ENCODE measurements around the gene C3AR1.
"Not testable (repeated sequence)": the region's sequence is repeated elsewhere in the genome, so short reads cannot be mapped to it uniquely, and the experiment has no call there.

The C3AR1 gene

GRCh38 chr12:8057306-8057705, 8.9 kb downstream of the C3AR1 start:
- DNase-seq = no peak

DNA sequence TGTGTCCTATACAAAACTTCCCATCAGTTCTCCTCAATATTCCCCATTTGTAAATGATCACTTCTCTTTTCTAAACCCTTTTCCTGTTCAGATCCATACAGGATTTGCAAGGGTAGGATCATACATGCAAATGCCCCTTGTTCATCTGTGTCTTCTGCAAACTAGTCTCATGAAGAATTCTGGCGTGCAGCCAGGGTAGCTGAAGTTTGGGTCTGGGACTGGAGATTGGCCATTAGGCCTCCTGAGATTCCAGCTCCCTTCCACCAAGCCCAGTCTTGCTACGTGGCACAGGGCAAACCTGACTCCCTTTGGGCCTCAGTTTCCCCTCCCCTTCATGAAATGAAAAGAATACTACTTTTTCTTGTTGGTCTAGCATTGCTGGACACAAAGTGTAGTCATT, 11.3 kb downstream of the C3AR1 start:
- no peak for DNase-seq

GRCh38 chr12:8052679-8053078, 13.5 kb downstream of the C3AR1 start:
- no peak for DNase-seq

GRCh38 chr12:8050600-8051250, 15.4 kb downstream of the C3AR1 start:
- DNase-seq = no peak

GRCh38 chr12:8048906-8049305, 17.3 kb downstream of the C3AR1 start:
- no peak for DNase-seq

GRCh38 chr12:8047842-8048241, 18.3 kb downstream of the C3AR1 start:
- no peak for DNase-seq

GRCh38 chr12:8045952-8046944, 19.9 kb downstream of the C3AR1 start:
- peak; percentile 72 for DNase-seq

- DNase-seq = no peak
Measured at GRCh38 chr12:8040791-8041190, 25.4 kb downstream of the C3AR1 start.

- DNase-seq = peak; percentile 50
Measured at GRCh38 chr12:8038659-8039114, 27.5 kb downstream of the C3AR1 start.

DNA sequence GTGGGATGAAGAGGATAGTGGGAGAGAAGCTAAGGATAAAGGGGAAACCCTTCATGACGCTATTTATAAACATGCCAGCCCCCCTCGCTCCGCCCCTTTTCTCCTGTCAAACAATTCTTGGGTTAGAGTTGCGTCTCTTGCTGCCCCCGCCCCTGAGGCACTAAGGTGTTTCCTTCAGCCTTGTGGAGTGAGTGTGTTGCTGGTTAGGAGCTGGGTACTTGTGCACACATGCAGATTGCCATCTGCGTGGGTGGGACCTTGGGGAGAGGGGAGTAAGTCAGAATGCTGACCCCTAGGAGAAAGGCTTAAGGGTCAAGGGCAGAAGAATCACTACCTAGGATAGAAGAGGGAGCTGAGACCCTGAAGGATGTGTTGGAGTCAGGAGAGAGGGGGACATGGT, 28.2 kb downstream of the C3AR1 start:
- no peak for DNase-seq

DNA sequence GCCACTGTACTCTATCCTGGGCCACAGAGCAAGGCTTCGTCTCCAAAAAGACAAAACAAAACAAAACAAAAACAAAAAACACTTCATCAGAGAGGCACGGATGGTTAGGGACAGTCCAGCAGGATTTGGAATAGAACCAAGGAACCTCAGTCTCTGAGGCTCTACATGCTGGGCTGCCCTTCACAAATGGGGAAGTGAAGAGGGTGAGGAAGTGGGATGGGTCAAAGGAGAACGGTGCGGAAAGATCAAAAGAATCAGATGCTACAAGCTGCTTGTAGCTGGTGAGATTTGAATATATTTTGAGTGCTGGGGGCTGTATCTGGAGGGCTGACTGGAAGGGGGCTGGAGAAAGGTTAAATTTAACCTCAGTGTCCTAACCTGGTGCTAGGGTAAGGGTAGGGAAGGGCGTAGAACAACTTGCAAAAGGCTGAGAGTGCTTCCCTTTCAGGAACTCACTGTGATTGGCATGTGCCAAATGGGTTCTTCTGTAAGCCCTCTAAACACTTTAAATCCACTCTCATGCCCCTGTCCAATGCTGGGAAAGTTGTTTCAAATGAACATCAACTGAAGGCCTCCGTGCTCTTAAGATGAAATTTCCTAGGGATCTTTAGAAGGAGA, 29.0 kb downstream of the C3AR1 start:
- no peak for DNase-seq

GRCh38 chr12:8036346-8036745, 29.8 kb downstream of the C3AR1 start:
- no peak for DNase-seq

DNA sequence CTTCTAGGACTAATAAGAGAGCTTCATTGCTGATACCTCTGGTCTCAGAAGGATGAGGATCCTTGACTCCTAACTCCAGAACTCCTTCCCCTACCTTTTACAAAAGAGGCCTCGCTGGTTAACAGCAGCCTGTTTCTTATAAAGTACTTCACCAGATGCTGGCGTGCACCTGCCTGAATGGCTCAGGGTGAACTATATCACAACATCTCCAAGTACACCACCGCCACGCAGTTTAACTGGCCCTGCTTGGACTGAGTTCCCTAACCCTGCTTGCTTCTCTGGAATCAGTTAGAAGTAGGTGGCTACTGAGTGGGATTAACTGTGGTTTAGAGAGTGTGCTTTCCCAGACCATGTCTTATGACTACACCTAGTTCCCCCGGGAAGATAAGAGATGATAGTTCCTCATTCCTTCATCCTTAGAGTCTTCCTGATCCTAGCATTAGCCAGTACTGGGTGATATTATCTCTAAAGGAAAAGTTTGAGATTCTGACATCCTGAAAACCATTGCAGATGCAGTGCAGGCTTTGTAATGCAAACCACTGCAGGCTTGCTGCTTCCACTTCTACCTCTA, 30.6 kb downstream of the C3AR1 start:
- DNase-seq = peak; percentile 21

- no peak for DNase-seq
Measured at GRCh38 chr12:8034802-8035201, 31.4 kb downstream of the C3AR1 start.

DNA sequence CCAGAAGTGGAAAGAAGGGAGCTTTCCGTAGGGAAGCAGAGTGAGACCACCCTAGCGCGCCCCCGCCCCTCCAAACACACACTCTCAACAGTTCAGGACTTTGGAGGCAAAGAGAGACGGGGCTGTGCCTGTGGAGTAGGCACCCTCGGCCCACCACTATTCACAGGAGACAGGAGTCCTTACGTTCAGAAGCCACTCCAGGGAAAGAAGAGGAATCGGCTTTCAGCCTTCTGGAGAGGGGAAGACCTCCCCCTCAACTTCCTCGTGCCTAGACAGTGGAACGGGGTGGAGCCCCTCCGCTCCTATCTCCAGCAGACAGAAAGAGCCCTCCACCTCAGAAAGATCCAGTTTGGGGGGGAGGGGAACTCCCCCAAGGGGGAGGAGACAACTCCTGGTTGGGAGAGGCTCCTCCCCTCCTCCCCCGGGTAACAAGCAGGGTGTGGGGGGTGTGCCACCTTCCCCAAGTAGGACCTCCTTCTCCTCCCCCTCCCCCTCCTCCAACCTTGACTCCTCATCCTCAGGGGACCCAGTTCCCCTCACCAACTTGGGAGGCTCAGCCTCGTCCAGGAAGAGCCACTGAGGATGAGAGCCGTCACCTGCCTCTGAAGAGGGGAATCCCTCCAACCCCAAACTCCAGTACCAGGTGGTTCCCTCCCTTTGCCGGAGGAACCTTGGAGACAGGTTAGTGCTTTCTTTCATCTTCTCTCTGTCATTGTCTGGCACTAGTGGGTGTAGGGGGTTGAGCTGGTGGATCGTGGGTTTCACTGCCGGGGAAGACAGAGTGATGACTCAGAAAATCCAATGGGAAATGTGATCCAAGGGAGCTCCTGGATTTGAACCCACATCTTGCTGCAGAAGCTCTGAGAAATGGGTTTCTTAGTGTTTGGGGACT, 32.8 kb downstream of the C3AR1 start:
- peak; percentile 54 for DNase-seq

DNA sequence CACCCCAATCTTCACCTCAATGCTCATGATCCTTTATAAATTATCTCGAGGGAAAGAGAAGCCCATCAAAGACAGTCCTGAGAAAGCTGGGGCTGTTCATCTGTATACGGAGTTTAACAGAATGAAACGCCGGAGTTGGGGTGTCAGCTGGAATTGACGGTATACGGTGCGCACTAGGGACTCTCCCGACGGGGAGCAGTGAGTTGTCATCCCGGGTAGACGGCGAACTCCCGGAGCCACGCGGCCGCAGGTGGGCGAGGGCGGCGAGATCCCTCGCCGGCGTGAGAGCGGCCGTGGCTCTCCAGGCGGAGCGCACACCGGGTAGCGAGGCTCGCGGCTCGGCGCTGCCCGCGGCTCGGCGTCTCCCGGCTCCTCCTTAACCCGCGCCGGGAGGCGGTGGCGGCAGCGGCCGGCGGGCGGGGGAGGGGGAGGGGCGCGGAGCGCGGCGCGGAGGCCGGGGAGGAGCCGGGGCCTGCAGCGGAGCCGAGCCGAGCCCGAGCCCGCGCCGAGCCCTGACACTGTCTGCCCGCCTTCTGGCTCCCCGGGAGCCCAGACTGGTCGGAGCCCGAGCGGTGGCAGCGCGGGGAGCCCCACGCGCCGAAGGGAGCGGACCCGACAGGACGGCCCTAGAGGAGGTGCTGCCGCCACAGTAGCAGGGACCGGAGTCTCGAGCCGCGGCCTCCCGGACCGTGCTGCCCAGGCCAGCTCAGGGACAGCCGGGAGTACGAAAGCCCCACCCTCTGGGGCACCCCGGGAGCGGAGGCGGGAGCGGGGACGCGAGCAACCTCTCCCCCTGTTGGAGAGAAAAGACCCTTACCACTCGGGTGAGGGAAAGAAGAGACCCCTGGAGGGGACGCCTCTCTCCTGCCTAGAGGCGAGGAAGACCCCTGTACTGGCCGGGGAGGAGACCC, 33.7 kb downstream of the C3AR1 start, which contains the start of gene FOXJ2:
Gene FOXJ2 (plus strand): TSS at position 475 of the 911 bp plus-strand sequence. CDS start 7,117 bp downstream, outside the sequence.
- peak; percentile 65 for DNase-seq

- DNase-seq = peak; percentile 9
Measured at GRCh38 chr12:8031872-8032241, 34.3 kb downstream of the C3AR1 start.

DNA sequence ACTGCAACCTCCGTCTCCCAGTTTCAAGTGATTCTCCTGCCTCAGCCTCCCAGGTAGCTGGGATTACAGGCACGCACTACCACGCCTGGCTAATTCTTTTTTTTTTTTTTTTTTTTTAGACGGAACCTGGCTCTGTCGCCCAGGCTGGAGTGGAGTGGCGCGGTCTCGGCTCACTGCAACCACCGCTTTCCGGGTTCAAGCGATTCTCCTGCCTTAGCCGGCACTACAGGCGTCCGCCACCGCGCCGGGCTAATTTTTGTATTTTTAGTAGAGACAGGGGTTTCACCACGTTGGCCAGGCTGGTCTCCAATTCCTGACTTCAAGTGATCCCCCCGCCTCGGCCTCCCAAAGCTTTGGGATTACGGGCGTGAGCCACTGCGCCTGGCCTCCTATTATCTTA, 35.1 kb downstream of the C3AR1 start:
- DNase-seq = not testable (repeated sequence)

GRCh38 chr12:8030189-8030588, 36.0 kb downstream of the C3AR1 start:
- no peak for DNase-seq

GRCh38 chr12:8028267-8028666, 37.9 kb downstream of the C3AR1 start:
- DNase-seq = no peak

- no peak for DNase-seq
Measured at GRCh38 chr12:8027856-8028255, 38.3 kb downstream of the C3AR1 start.
